Fibroblast of lung (primary cell): ENCODE data around the gene SORCS2. TPM values are rescaled to one million over a fixed set of nuclear protein-coding genes. Genes with fewer than 3 reads are reported as not detected.

ENCODE experiments used
- DNase-seq, 2 donors: peaks; one replicate each; pipeline versions ENCODE4 v3.0.0 to v3.0.0-alpha.2; 2010; ENCODE audit warnings: low read depth in 2 of 2
- H2AFZ ChIP-seq: 2 replicates; pipeline ENCODE4 v1.5.1; 2012; ENCODE audit warnings: low read length, control low read depth, inconsistent platforms
- H3K27ac ChIP-seq: 2 replicates; pipeline ENCODE4 v1.5.1; 2011; ENCODE audit warnings: low read length, control low read depth; ENCODE audit not compliant: insufficient read depth
- H3K27me3 ChIP-seq: 2 replicates; pipeline ENCODE4 v1.5.1; 2011; ENCODE audit warnings: mild to moderate bottlenecking, low read length; ENCODE audit not compliant: control insufficient read depth, insufficient read depth
- H3K36me3 ChIP-seq: 2 replicates; pipeline ENCODE4 v1.5.1; 2011; ENCODE audit warnings: low read length; ENCODE audit not compliant: control insufficient read depth, insufficient read depth
- H3K4me1 ChIP-seq: 2 replicates; pipeline ENCODE4 v1.5.1; 2011; ENCODE audit warnings: low read length; ENCODE audit not compliant: control insufficient read depth, insufficient read depth; ENCODE audit errors: extremely low read depth
- H3K4me2 ChIP-seq: 2 replicates; pipeline ENCODE4 v1.5.1; 2011; ENCODE audit warnings: low read length, control low read depth; ENCODE audit not compliant: insufficient read depth; ENCODE audit errors: extremely low read depth
- H3K4me3 ChIP-seq, 4 experiments: fragments of 200-600 bp in 1 of 4; sonication (generic) in 1 of 4; replicated peaks in 1 of 4; 2 replicates each; pipeline ENCODE4 v1.5.1; 2011 to 2016; ENCODE audit warnings: low read length in 4 of 4, low read depth in 3 of 4, mild to moderate bottlenecking in 3 of 4, control low read depth in 2 of 4, inconsistent platforms in 1 of 4, mixed read lengths in 1 of 4; ENCODE audit not compliant: insufficient read depth in 1 of 4; ENCODE audit errors: control extremely low read depth in 1 of 4
- H3K79me2 ChIP-seq: 2 replicates; pipeline ENCODE4 v1.5.1; 2012; ENCODE audit warnings: mild to moderate bottlenecking, low read length, inconsistent platforms; ENCODE audit not compliant: control insufficient read depth, insufficient read depth
- H3K9ac ChIP-seq: 2 replicates; pipeline ENCODE4 v1.5.1; 2011; ENCODE audit warnings: mild to moderate bottlenecking, low read length, control low read depth; ENCODE audit not compliant: insufficient read depth
- H3K9me3 ChIP-seq: 2 replicates; pipeline ENCODE4 v1.5.1; 2012; ENCODE audit warnings: low read depth, low read length; ENCODE audit not compliant: control insufficient read depth, insufficient read depth
- H4K20me1 ChIP-seq: 2 replicates; pipeline ENCODE4 v1.5.1; 2011; ENCODE audit warnings: low read length; ENCODE audit not compliant: control insufficient read depth, insufficient read depth; ENCODE audit errors: extremely low read depth
- CTCF ChIP-seq, 2 donors: IDR thresholded peaks in 1 of 2; conservative IDR thresholded peaks in 1 of 2; 1 replicate in 1 of 2; 2 replicates in 1 of 2; pipeline ENCODE4 v1.5.1; 2011 to 2012; ENCODE audit warnings: low read length in 2 of 2, control low read depth in 1 of 2, inconsistent platforms in 1 of 2, low read depth in 1 of 2, mild to moderate bottlenecking in 1 of 2
- EZH2 ChIP-seq: IDR thresholded peaks from 2 replicates; pipeline ENCODE4 v1.5.1; 2012; ENCODE audit warnings: low read length, control low read depth, mild to moderate bottlenecking; ENCODE audit errors: missing control alignments
- polyA plus RNA-seq, 2 donors: library from polyadenylated mRNA; depleted of rRNA in 1 of 2; stranded (reverse) in 1 of 2; unstranded in 1 of 2; fragments of >200 nt; gene quantifications; 2 replicates each; pipeline ENCODE4 v1.2.1, GENCODE V29; 2011 to 2012; ENCODE audit warnings: missing spikeins in 1 of 2
- total RNA-seq: library from RNA; depleted of rRNA; stranded (reverse); fragments of >200 nt; gene quantifications from 2 replicates; pipeline ENCODE4 v1.2.1, GENCODE V29; 2014

The SORCS2 gene
- total and polyA plus RNA-seq, 2 donors (not counting 1 experiment from before 2014, with no cell fraction given), result 0.17 to 0.41 TPM

DNA sequence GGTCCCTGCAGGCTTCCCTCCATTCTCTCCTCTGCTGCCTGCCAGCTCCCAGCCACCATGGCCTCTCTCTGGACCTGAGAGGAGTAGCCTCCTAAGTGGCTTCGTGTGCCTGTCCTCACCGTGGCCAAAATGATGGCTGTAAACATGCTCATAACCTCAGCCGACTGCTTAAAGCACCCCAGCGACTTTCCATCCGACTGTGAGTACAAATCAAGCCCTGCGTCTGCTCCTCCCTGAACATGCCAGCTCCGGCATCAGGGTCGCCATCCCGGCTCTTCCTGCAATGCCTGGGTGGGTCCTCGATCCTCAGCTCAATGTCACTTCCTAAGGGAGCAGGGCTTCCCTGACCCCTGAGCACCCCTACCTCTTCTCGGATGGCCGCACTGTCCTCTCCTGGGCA is 3.3 kb upstream of the SORCS2 start:
- TF ChIP-seq CTCF (conservative IDR thresholded peaks at IDR 0.05 in 1 of 2, IDR thresholded peaks at IDR 0.05 in 1 of 2; ENCODE audit: low read depth in 1 of 2, low read length in 2 of 2) (no peak), EZH2 (no peak)
- Histone ChIP-seq H3K4me2 (no peak overlapping the region), H4K20me1 (no peaks in the 10 kb centered on the region), H3K9ac (no peak overlapping the region), H3K4me1 (no peaks in the 10 kb centered on the region), H2AFZ (no peak overlapping the region), H3K4me3 (no peak overlapping the region), H3K27me3 (peaks cover 35% of the 10 kb centered on the region), H3K27ac (no peak overlapping the region), H3K36me3 (no peaks in the 10 kb centered on the region), H3K79me2 (no peaks in the 10 kb centered on the region), H3K9me3 (no peaks in the 10 kb centered on the region)
- no peak for DNase-seq

- H2AFZ ChIP-seq, result no peak overlapping the region
- DNase-seq, result no peak
- H3K79me2 ChIP-seq, result no peaks in the 10 kb centered on the region
- H3K27ac ChIP-seq, result no peak overlapping the region
- H3K4me2 ChIP-seq, result no peak overlapping the region
- no peak overlapping the region for H3K4me3 ChIP-seq
- no peaks in the 10 kb centered on the region for H4K20me1 ChIP-seq
- TF ChIP-seq EZH2 (no peak), CTCF (conservative IDR thresholded peaks at IDR 0.05 in 1 of 2, IDR thresholded peaks at IDR 0.05 in 1 of 2; ENCODE audit: low read depth in 1 of 2, low read length in 2 of 2) (no peak)
- no peak overlapping the region for H3K9ac ChIP-seq
- peaks cover 38% of the 10 kb centered on the region for H3K27me3 ChIP-seq
- no peaks in the 10 kb centered on the region for H3K4me1 ChIP-seq
- no peaks in the 10 kb centered on the region for H3K36me3 ChIP-seq
- no peaks in the 10 kb centered on the region for H3K9me3 ChIP-seq
Measured at GRCh38 chr4:7189475-7190277, 2.7 kb upstream of the SORCS2 start.

DNA sequence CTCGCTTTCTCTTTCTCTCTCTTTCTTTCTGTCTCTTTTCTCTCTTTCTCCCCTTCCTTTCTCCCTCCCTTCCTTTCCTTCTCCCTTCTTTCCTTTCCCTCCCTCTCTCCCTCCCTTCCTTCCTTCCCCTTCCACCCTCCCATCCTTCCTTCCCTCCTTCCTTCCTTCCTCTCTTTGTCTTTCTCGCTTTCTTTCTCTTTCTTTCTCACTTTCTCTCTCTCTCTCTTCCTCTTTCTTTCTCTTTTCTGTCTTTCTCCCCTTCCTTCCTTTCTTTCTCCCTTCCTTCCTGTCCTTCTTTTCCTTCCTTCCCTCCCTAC is 2.1 kb upstream of the SORCS2 start:
- Histone ChIP-seq H3K4me1 (no peaks in the 10 kb centered on the region), H3K9ac (no peak overlapping the region), H3K36me3 (no peaks in the 10 kb centered on the region), H4K20me1 (no peaks in the 10 kb centered on the region), H3K9me3 (no peaks in the 10 kb centered on the region), H3K79me2 (no peaks in the 10 kb centered on the region), H3K4me3 (no peak overlapping the region), H2AFZ (no peak overlapping the region), H3K27ac (no peak overlapping the region), H3K27me3 (peaks cover 38% of the 10 kb centered on the region), H3K4me2 (no peak overlapping the region)
- no peak for DNase-seq
- TF ChIP-seq CTCF (conservative IDR thresholded peaks at IDR 0.05 in 1 of 2, IDR thresholded peaks at IDR 0.05 in 1 of 2; ENCODE audit: low read depth in 1 of 2, low read length in 2 of 2) (no peak), EZH2 (no peak)
